PC-3 (cell line): ENCODE data around the gene APH1B. TPM values are rescaled to one million over a fixed set of nuclear protein-coding genes. Genes with fewer than 3 reads are reported as not detected.
"Not testable (repeated sequence)": the region's sequence is repeated elsewhere in the genome, so short reads cannot be mapped to it uniquely, and the experiment has no call there.

ENCODE experiments used
- ATAC-seq: fragments of 200-7000 bp; cut with Tn5 transposase; 2 replicates; pipeline ENCODE4 v1.9.1; 2020; ENCODE audit warnings: mild to moderate bottlenecking, moderate library complexity
- BruUV-seq: library from RNA; stranded (reverse); fragments of 400-500 nt; replicated peaks from 2 replicates; lab custom pipeline; 2021; lab: Mats Ljungman, UMichigan
- CTCF ChIA-PET: fragments of 300-600 bp; sonication (Branson Sonifier 250); formaldehyde crosslinking; loops from one replicate; lab custom pipeline; 2022; ENCODE audit warnings: antibody characterized with exemption; lab: Charles Lee
- POLR2A ChIA-PET: fragments of 300-600 bp; sonication (Branson Sonifier 250); formaldehyde crosslinking; loops from one replicate; lab custom pipeline; 2022; ENCODE audit warnings: antibody characterized with exemption; ENCODE audit not compliant: unreplicated experiment; lab: Charles Lee
- DNase-seq: peaks from one replicate; pipeline ENCODE4 v3.0.0-alpha.2; 2015
- H2AFZ ChIP-seq: fragments of 300-600 bp; sonication (generic); 2 replicates; pipeline ENCODE4 v1.6.0; 2016; ENCODE audit warnings: antibody characterized with exemption, low read length
- H3F3A ChIP-seq: fragments of 300-600 bp; sonication (generic); one replicate; pipeline ENCODE4 v1.6.0; 2017; ENCODE audit warnings: antibody characterized with exemption, low read length, control low read depth, mild to moderate bottlenecking; ENCODE audit not compliant: unreplicated experiment
- H3K27ac ChIP-seq: fragments of 300-600 bp; sonication (generic); 2 replicates; pipeline ENCODE4 v1.5.1; 2016; ENCODE audit warnings: mild to moderate bottlenecking, low read length
- H3K27me3 ChIP-seq: fragments of 300-600 bp; sonication (generic); 2 replicates; pipeline ENCODE4 v1.6.1; 2016; ENCODE audit warnings: low read length, mixed read lengths
- H3K36me3 ChIP-seq: fragments of 300-600 bp; sonication (generic); 2 replicates; pipeline ENCODE4 v1.6.1; 2016; ENCODE audit warnings: low read depth, mixed run types, low read length, mixed read lengths
- H3K4me1 ChIP-seq: fragments of 300-600 bp; sonication (generic); 2 replicates; pipeline ENCODE4 v1.5.1; 2016; ENCODE audit warnings: low read length; ENCODE audit not compliant: insufficient read depth
- H3K4me2 ChIP-seq: fragments of 300-600 bp; sonication (generic); 2 replicates; pipeline ENCODE4 v1.6.0; 2016; ENCODE audit warnings: low read length
- H3K4me3 ChIP-seq: fragments of 300-600 bp; sonication (generic); 2 replicates; pipeline ENCODE4 v1.5.1; 2016; ENCODE audit warnings: mild to moderate bottlenecking, low read length, mixed read lengths
- H3K79me2 ChIP-seq: fragments of 300-600 bp; sonication (generic); 2 replicates; pipeline ENCODE4 v1.6.1; 2017; ENCODE audit warnings: low read length, mixed read lengths
- H3K9ac ChIP-seq: fragments of 300-600 bp; sonication (generic); 2 replicates; pipeline ENCODE4 v1.6.0; 2016; ENCODE audit warnings: mild to moderate bottlenecking, low read length
- H3K9me2 ChIP-seq: fragments of 300-600 bp; sonication (generic); replicated peaks from 2 replicates; pipeline ENCODE4 v1.6.1; 2016; ENCODE audit warnings: mixed run types, low read length, mixed read lengths
- H3K9me3 ChIP-seq: fragments of 300-600 bp; sonication (generic); 2 replicates; pipeline ENCODE4 v1.6.1; 2016; ENCODE audit warnings: low read length, mixed read lengths
- H4K20me1 ChIP-seq: fragments of 300-600 bp; sonication (generic); 2 replicates; pipeline ENCODE4 v1.6.1; 2016; ENCODE audit warnings: low read length, mixed read lengths
- CTCF ChIP-seq: fragments of 300-600 bp; sonication (generic); conservative IDR thresholded peaks from 2 replicates; pipeline ENCODE4 v1.5.1; 2017; ENCODE audit warnings: antibody characterized with exemption, low read depth, mild to moderate bottlenecking, low read length
- EZH2 ChIP-seq: fragments of 300-600 bp; sonication (generic); IDR thresholded peaks from one replicate; pipeline ENCODE4 v1.6.1; 2017; ENCODE audit warnings: antibody characterized with exemption, mild to moderate bottlenecking, low read length; ENCODE audit not compliant: unreplicated experiment
- EZH2phosphoT487 ChIP-seq: fragments of 300-600 bp; sonication (generic); IDR thresholded peaks from 2 replicates; pipeline ENCODE4 v1.6.1; 2018; ENCODE audit warnings: mild to moderate bottlenecking, antibody characterized with exemption, low read length, borderline replicate concordance
- intact Hi-C: fragments of 100-400 bp; cut with micrococcal nuclease; formaldehyde crosslinking; loops from 2 replicates; pipeline ENCODE4 v1.9.0; 2023
- total RNA-seq: library from RNA; depleted of rRNA; stranded (reverse); fragments of >200 nt; gene quantifications from 2 replicates; pipeline ENCODE4 v1.2.3, GENCODE V29; 2014

The APH1B gene
- total RNA-seq, 1 experiment from 2014 or later, result 2.8 TPM

GRCh38 chr15:63318344-63318743 is 40.9 kb downstream of the APH1B start:
- ATAC-seq (no peak), DNase-seq (no peak)
- H3K4me3 ChIP-seq, result no peak overlapping the region
- no peaks in the 10 kb centered on the region for H3F3A ChIP-seq
- intact Hi-C loops, result no loop called here
- ChIA-PET POLR2A (no interaction called here), CTCF (no interaction called here)
- no peaks in the 10 kb centered on the region for H3K9me2 ChIP-seq
- H3K27ac ChIP-seq, result no peak overlapping the region
- H3K9me3 ChIP-seq, result no peaks in the 10 kb centered on the region
- no peaks in the 10 kb centered on the region for H3K4me1 ChIP-seq
- H3K36me3 ChIP-seq, result no peaks in the 10 kb centered on the region
- no peak overlapping the region for H3K9ac ChIP-seq
- no peak overlapping the region for H3K4me2 ChIP-seq
- no peaks in the 10 kb centered on the region for H3K27me3 ChIP-seq
- no TSS peak for BruUV-seq
- H3K79me2 ChIP-seq, result no peaks in the 10 kb centered on the region
- H4K20me1 ChIP-seq, result no peaks in the 10 kb centered on the region
- TF ChIP-seq EZH2 (no peak), CTCF (no peak), EZH2phosphoT487 (no peak)
- H2AFZ ChIP-seq, result no peak overlapping the region

GRCh38 chr15:63319065-63319464 is 41.7 kb downstream of the APH1B start:
- ChIA-PET POLR2A (no interaction called here), CTCF (no interaction called here)
- no peak overlapping the region for H3K27ac ChIP-seq
- DNase-seq, result no peak
- no peaks in the 10 kb centered on the region for H4K20me1 ChIP-seq
- H3K4me3 ChIP-seq, result no peak overlapping the region
- intact Hi-C loops, result no loop called here
- BruUV-seq, result no TSS peak
- H3F3A ChIP-seq, result no peaks in the 10 kb centered on the region
- no peaks in the 10 kb centered on the region for H3K9me2 ChIP-seq
- no peak for TF ChIP-seq EZH2
- TF ChIP-seq CTCF, result no peak
- TF ChIP-seq EZH2phosphoT487, result no peak
- H3K9me3 ChIP-seq, result no peaks in the 10 kb centered on the region
- H3K4me1 ChIP-seq, result no peaks in the 10 kb centered on the region
- ATAC-seq, result no peak
- no peak overlapping the region for H2AFZ ChIP-seq
- H3K27me3 ChIP-seq, result no peaks in the 10 kb centered on the region
- H3K36me3 ChIP-seq, result no peaks in the 10 kb centered on the region
- H3K79me2 ChIP-seq, result no peaks in the 10 kb centered on the region
- no peak overlapping the region for H3K4me2 ChIP-seq
- no peak overlapping the region for H3K9ac ChIP-seq

GRCh38 chr15:63320446-63320845 is 43.0 kb downstream of the APH1B start:
- H2AFZ ChIP-seq, ATAC-seq, H3K4me1 ChIP-seq, CTCF ChIA-PET, DNase-seq, H3K4me2 ChIP-seq, H3K27me3 ChIP-seq, H3K9me3 ChIP-seq, H3K36me3 ChIP-seq, H3F3A ChIP-seq, H3K9me2 ChIP-seq, BruUV-seq, POLR2A ChIA-PET, H3K27ac ChIP-seq, intact Hi-C loops, H3K4me3 ChIP-seq, H3K9ac ChIP-seq, H4K20me1 ChIP-seq, H3K79me2 ChIP-seq: not testable (repeated sequence)

- H4K20me1 ChIP-seq, H2AFZ ChIP-seq, BruUV-seq, POLR2A ChIA-PET, H3K27me3 ChIP-seq, H3K27ac ChIP-seq, H3K4me3 ChIP-seq, H3K36me3 ChIP-seq, H3F3A ChIP-seq, H3K9me3 ChIP-seq, H3K4me2 ChIP-seq, DNase-seq, CTCF ChIA-PET, H3K79me2 ChIP-seq, ATAC-seq, H3K9ac ChIP-seq, H3K4me1 ChIP-seq, H3K9me2 ChIP-seq, intact Hi-C loops: not testable (repeated sequence)
Observed at GRCh38 chr15:63320981-63321380, 43.6 kb downstream of the APH1B start.
